Activated CD4-positive, CD25-positive, alpha-beta regulatory T cell treated with anti-CD3 and anti-CD28 coated beads, Interleukin-2, amount 50 U/mL, for 24 hours (primary cell): ENCODE measurements around the gene UBE2E2.

Experiments
- ATAC-seq, 2 donors: fragments of 150-1000 bp; cut with Tn5 transposase; one replicate each; pipeline ENCODE4 v1.10.0; 2021; ENCODE audit warnings: mild to moderate bottlenecking in 1 of 2, moderate library complexity in 1 of 2

UBE2E2 gene

DNA sequence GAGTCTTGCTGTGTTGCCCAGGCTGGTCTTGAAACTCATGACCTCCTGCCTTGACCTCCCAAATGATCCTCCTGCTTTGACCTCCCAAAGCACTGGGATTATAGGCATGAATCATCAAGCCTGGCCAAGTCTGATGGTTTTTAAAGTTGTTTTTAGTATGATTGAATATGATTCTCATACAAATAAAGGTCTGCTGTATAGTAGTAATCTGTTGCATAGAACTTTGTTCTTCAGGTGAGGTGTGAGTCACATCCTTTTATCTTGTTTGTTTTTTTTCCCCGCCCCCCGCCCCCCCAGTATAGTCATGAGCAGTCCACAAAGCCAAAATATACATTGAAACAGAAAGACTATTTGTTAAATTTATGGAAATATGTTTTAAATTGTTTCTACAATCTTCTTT, 39.0 kb downstream of the UBE2E2 start:
- no peak for ATAC-seq

DNA sequence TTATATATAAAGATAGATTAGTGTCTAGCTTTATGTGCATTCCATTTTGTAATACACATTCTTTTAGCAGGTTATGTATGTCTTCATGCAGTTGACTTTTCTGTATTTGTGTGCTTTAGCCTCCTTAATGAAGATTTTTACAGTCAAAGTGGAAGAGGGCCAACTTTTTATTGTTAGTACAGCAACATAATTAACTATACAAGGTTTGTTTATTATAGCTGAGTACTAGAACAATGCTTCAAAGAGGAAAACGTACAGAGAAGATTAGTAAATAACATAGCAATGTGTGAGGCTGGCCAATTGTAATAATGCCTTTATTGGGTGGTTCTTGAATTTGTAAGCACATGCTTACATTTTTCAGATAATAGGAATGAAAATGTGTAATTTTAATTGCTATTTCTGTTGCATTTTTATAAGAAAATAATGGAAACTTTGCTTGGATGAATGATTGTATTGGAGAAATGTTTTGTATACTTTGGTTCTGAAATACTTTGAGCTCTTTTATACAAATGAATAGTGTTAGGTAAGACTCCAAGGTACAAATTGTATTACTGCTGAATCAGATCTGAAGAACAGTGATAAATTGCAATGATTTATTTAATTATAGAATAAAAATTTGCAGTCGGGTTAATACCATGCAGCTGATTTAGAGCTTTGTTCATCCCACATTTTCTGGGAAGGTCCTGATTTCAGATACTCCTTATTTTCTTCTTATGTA, 41.4 kb downstream of the UBE2E2 start:
- no peak for ATAC-seq

DNA sequence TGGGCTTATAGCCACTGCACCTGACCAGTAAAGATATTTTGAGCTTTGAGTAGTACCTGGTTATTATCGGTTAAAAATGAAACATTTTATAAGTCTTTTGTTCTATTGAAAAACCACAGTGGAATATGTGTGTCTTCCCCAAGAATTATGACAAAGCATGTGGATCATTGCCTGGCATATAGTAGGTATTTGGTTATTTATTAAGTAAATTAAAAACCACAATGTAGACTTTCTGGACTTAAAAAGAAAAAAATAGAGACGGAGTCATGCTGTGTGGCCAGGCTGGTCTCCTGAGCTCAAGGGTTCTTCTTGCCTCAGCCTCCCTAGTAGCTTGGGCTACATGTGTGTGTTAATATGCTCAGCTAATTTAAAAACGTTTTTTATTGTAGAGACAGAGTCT, 43.5 kb downstream of the UBE2E2 start:
- no peak for ATAC-seq

DNA sequence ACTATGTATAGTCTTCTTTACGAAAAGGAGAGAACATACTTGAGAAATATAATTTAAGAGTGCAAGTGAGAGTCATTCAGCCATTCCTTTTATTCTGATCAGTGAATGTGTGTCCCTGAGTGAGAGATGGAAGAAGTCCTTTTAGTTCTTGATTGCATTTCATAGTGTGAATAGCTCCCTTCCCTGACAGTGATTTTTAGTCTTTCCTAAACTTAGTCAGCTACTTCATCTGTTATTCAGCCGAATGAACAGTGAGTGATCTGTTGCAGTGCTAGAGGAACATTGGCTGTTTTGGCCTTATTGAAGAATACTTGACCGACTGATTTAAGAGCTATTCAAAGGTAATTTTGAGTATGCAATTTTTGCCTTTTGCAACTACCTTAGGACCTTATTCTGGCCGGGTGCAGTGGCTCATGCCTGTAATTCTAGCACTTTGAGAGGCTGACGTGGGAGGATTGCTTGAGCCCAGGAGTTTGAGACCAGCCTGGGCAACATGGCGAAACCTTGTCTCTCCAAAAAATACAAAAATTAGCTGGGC, 45.5 kb downstream of the UBE2E2 start:
- ATAC-seq = no peak

DNA sequence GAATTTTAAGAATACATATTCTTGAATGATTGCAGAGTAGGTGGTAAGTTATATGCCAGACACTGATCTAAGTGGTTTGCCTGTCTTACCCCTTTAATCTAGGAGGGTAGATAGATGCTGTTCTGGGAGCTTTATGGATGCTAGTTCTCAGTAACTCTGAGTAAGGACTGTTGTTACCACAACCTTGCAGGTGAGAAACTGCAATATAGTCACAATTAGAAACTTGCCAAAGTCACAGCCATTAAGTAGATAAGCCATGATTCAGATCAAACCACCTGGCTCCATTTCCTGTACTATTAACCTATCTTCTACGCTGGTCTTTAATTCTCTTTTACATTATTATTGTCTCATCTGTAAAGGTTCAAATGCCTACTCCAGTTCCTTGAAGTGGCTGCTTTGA, 46.8 kb downstream of the UBE2E2 start:
- peak; percentile 68 to 78 for ATAC-seq

DNA sequence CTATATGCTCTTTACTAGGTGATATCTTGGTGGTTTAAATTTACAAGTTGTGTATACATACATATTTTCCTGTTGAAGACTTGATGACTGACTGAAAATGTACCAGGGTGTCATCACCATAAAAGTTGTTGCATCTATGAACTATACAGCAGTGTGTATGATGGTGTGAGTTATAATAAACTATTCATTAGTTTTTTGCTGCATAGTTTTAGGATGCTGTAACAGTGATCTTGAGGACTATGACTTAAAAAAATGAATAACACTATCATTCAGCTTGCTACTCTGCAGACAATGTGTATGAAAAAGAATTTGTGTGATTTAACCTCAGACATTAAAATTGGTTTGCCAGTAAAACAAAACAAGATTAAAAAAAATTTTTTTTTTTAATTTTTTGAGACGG, 49.0 kb downstream of the UBE2E2 start:
- ATAC-seq = no peak

DNA sequence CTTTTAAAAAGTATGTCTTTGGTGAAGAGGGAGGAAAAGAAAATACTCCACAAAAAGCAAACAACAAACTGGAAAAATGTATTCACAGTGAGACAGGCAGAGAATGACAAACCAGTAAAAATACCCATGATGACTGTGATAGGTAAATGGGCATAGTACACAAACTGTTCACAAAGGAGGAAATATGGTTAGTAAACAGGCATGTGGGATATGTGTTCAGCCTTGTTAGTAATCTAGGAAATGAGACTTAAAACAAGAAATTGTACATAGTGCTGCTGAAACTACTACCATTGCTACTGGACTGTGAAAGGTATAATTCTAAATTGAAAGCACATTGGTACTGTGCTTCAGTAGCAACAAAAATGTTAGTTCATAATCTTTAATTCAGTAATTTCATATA, 50.1 kb downstream of the UBE2E2 start:
- peak in 1 of 2 donors; percentile 9 for ATAC-seq

DNA sequence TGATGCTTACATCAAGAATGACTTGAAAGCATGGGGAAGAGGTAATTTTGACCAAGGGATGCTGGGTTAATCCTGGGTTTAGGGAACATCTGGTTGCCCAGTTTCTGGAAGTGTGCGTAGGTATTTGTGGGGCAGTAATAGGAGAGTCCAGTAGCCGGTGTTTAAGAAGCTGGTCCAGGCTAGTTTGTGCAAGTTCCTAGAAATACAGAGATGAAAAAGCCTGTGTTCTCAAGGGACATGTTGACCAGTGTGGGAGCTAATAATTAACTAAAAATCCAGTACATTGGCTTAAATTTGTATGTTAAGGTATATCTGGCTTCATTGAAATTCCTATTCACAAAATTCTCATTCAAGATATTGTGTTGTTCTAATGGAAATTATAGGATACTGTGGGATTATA, 51.2 kb downstream of the UBE2E2 start:
- ATAC-seq = no peak

DNA sequence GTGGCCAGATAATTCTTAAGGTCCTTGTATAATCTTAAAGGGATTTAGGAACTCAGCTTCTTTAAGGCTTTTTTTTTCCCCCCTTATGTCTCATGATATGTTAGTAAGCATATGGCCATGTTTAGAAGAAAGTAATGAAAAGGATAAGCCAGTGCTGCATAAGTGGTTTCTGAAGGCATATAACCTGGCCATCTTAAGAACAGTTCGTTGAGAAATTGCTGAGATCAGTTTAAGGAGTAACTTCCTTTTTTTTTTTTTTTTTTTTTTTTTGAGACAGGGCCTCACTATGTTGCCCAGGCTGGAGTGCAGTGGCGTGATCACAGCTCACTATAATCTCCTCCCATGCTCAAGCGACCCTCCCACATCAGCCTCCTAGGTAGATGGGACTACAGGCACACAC, 51.7 kb downstream of the UBE2E2 start:
- no peak for ATAC-seq

DNA sequence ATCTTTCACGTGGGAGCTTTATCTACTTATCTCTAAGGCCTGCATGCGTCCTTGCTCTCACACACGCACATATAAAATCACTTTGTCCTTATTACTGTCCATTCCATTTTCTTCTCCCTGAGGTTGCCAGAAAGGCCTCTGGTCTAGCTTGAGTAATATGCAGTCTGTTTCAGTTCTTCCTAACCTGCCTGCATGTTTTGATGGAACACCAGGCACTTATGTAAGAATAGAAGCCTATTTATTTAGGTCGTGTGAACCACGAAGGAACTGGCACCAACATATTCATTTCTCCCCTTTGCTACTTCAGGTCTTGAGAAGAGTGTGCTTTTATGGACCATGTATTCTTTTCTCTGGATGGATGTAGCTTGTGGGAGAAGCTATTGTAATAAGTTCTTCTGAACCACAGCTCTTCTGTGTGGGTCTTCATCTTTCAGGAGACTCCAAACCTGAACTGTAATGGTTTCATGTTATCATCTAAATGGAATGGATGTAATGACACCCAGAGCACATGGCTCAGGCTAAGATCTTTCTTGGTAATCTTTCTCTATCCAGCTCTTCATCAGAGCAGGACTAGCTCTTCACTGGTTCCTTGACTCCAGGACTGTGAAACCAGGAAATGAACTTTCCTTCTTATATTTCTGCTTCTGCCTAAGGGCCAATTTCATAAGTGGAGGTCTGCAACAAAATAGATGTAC, 53.8 kb downstream of the UBE2E2 start:
- no peak for ATAC-seq

DNA sequence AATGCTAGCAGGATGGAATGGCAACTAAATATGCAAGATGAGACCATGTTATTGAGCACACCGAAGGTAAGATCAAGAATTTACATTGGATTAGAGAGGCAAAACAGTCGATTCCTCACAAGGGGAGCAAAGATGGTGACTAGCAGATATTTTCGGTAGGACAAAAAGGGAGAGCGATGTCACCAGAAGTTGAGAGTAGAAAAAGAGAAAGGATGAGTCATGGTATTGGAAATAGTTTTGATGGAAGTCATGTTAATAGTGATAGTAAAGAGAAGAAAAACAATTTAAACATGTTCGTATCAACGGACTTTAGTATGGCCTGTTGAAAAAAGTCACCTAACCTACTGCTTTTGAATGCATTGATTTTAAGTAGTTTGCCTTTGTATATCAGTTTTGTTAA, 55.0 kb downstream of the UBE2E2 start:
- ATAC-seq = no peak

DNA sequence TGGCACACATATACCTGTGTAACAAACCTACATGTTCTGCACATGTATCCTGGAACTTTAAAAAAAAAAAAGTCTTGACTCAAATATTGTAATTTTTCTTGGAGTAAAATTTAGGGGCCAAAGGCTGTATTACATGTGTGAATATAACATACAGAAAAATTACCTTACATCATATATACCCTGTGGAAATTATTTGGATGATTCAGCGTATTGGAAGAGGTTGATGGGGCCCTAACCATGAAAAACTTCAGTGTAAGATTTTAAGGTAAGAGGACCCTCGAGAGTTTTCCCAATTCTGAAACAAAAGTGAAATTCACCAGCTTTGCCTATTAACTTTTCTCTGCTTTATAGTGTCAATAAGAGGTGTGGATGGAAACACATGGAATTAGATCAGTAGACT, 56.4 kb downstream of the UBE2E2 start:
- ATAC-seq = no peak

DNA sequence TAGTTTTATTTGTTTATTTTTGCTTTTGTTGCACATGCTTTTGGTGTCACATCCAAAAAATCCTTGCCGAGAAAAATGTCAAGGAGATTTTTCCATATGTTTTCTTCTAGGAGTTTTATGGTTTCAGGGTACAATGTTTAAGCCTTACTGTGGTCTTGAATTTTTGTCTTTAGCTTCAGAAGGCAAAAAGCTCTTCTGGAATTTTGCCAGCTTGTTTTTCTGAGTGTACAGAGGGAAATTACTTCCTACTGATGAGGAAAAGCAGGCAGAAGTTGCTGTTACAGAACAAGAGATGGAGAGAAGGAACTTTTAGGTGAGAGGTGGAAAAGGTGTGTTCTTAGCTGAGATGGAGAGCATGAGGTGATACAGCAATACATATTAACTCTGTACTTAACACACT, 59.6 kb downstream of the UBE2E2 start:
- ATAC-seq = no peak

DNA sequence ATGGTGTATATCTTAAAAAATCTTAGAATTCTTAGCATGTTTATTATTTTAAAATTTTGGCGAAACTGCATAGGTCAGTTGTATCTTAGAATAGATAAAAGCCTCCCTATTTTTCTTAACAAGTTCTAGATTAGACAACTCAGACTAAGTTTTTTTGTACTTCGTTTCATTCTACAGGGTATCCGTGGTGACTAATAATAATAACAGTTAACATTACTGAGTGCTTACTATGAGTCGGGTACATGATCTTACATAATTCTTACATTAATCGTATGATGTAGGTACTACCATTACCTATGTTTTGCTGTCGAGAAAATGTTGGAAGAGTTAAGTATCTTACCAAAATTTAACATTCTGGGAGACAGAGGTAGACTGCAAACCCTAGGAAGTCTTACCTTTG, 60.7 kb downstream of the UBE2E2 start:
- no peak for ATAC-seq

DNA sequence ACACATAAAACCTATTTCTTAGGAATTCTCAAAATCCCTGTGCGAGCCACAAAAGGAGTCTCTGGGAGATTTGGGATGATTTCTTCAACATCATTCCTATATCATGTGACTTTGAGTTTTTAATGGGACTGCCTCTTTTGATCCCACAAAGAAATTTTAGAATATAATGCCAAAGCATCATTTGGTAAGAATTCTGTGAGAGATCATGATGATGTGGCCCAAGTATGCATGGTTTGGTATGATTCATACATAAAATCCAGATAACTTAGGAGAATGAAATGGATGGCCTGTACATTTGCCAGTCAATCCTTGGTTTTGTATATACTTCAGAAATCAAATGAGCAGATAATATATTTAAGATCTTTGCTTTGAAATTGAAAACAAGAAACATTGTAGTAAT, 61.3 kb downstream of the UBE2E2 start:
- no peak for ATAC-seq

DNA sequence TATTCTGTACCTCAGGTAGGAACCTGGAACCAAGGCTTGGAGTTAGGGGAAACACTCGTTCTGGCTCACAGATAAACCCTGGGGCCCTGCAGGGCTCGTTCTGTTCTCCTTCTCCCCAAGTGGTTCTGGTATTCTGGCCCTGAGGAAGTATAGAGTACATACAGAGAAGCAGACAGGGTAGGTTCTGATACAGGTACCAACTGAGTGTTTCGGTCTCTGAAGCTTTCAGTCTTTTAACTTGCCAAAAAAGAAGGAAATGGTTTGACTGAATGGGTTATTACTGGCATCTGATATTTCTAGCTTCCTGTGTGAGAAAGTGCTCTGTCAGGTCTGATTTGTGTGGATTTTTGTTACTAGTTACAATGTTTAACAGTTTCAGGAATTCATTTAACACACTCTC, 67.3 kb downstream of the UBE2E2 start:
- no peak for ATAC-seq

DNA sequence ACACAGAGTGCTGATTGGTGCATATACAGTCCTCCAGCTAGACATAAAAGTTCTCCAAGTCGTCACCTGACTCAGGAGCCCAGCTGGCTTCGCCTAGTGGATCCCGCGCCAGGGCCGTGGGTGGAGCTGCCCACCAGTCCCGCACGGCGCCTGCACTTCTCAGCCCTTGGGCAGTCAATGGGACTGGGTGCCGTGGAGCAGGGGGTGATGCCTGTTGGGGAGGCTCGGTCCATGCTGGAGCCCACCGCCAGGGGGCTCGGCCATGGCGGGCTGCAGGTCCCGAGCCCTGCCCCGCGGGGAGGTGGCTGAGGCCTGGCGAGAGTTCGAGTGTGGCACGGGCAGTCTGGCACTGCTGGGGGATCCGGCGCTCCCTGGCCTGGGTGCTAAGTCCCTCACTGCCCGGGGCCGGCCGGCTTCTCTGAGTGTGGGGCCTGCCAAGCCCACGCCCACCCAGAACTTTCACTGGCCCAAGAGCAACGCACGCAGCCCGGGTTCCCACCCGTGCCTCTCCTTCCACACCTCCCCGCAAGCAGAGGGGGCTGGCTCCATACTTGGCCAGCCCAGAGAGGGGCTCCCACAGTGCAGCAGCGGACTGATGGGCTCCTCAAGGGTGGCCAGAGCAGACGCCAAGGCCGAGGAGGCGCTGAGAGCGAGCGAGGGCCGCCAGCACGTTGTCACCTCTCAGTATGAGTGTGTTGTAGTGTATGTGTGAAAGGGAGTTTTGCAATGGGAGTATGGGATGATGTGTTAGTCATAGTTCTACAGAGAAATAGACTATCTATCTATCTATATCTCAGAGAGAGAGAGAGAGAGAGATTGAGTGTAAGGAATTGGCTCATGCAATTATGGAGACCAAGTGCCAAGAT, 69.0 kb downstream of the UBE2E2 start:
- ATAC-seq = no peak

DNA sequence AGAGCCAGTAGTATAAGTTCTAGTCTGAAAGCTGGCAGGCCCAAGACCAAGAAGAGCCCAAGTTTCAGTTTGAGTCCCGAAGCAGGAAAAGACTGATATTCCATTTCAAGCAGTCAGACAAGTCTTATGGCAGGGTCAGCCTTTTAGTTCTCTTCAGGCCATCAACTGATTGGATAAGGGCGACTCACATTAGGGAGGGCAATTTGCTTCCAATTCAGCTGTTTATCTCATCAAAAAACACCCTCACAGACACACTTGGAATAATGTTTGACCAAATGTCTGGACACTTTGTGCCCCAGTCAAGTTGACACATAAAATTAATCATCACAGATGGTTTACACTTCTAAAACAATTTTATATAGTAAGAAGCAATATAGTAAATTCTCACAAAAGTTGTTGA, 69.7 kb downstream of the UBE2E2 start:
- no peak for ATAC-seq

DNA sequence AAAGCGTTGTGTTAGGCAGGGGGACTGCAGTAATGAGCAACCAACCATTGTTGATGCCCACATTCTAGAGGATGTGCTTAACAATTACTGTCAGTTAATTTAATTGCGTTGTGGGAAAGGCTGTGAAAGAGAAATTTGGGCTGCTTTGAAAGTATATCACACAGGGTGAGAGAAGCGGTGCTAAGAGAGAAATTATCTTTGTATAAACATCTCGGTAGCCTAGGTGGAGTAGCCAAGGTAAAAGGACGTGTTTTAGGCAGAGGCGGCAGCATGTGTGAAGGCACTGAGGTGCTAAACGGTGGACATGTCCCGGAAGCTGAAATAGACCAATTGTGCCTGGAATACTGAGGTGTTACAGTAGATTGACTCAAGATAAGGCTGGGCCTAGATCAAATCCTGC, 71.9 kb downstream of the UBE2E2 start:
- ATAC-seq = no peak

DNA sequence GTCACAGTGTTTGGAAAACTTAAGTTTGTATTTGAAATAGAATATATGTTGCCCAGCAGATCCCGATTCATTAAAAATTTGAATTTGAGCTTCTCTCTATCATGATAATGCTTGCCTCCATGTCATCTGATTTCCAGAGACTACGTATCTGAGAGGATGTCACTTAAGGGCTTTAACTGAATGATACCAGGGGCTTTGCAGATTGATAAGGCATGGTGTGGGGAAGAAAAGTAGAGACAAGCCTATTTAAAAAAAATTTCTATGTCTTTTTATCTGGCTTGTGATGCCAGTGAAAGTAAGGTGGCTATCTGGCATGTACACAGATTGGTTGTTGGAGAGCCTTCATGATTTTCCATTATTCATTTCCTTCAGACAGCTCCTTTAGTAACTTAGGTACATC, 72.7 kb downstream of the UBE2E2 start:
- no peak for ATAC-seq

DNA sequence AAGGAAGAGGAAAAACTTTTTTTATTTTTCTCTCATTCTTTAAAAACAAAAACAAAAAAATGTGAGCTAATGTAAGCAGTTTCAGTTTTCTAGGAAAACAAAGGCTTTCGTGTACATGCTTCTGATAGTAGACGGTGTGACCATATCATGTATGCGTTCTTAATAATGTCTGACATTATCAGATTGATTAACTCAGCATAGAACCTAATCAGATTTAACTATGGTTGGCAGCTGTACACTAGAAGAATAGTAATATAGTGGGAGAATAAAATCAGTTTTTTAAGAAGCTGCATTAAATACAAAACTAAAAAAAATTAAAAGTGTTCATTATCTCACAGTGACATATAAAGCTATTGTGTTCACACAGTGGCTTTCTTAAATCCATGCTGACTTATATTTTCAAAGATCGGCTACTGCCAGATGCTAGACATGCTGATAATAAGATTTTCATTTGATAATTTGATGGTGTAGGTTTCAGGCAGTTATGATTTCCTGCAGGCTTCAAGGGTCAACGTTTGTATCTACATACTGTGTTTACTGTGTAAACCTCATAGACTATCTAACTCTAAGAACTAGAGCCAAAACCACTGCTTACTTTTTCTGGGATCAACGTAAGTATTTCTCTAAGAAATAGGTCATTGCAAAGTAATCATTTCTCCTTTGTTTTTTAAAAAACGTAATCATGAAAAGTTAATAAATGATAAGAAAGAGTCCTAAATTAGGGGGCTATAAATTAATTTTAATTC, 74.0 kb downstream of the UBE2E2 start:
- ATAC-seq = no peak

DNA sequence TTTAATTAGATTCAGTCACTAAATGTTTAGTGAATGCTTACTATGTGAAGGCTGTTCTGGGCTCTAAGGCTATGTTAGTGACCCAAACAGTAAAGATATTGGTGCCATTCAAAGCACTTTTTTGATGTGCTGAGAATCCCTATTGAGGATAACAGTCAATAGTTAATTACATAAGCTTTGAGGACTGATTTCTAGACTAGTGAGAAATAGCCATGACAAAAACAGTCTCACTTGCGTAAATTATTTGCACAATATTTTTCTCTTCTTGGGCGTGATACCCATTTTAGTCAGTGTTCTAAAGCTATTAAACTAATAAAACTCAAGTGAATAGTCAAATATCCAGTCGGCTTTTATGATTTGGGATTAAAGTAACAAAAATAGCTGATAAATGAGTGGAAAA, 74.6 kb downstream of the UBE2E2 start:
- ATAC-seq = no peak

DNA sequence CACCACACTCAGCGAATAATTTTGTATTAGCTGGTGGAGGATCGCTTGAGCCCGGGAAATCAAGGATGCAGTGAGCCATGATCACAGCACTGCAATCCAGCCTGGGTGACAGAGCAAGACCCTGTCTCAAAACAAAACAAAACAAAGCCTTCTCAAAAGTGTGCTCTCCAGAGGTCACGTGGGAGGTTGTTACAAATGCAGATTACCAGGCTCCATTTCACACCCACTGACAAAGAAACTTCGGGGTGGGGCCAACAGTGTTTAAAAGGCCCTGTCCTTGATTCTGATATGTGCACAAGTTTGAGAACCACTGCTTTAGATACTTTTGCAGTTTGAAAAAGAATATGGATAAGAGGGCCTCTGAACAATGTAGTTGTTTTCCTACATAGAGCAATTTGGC, 80.5 kb downstream of the UBE2E2 start:
- no peak for ATAC-seq
